Neural crest cell (in vitro differentiated cells): Measurements from ENCODE around the gene TDRD12. TPM values are rescaled to one million over a fixed set of nuclear protein-coding genes. Genes with fewer than 3 reads are reported as not detected.
"Not testable (repeated sequence)": the region's sequence is repeated elsewhere in the genome, so short reads cannot be mapped to it uniquely, and the experiment has no call there.

Source experiments
- DNase-seq: peaks from one replicate; pipeline ENCODE4 v3.0.0; 2021; ENCODE audit warnings: low read depth, mixed read lengths, low spot score
- H3K27ac Mint-ChIP-seq: one replicate; pipeline ENCODE4 v1.8.0; 2021; ENCODE audit warnings: mild to moderate bottlenecking, mixed read lengths; ENCODE audit not compliant: unreplicated experiment
- H3K27me3 Mint-ChIP-seq: 2 replicates; pipeline ENCODE4 v1.8.0; 2021; ENCODE audit warnings: low read depth, mild to moderate bottlenecking, mixed read lengths
- H3K36me3 Mint-ChIP-seq: 2 replicates; pipeline ENCODE4 v1.8.0; 2021; ENCODE audit warnings: low read depth, mild to moderate bottlenecking, mixed read lengths
- H3K4me1 Mint-ChIP-seq: 2 replicates; pipeline ENCODE4 v1.8.0; 2021; ENCODE audit warnings: mixed read lengths
- H3K4me3 Mint-ChIP-seq: one replicate; pipeline ENCODE4 v1.8.0; 2021; ENCODE audit warnings: mild to moderate bottlenecking, mixed read lengths
- H3K9me3 Mint-ChIP-seq: 2 replicates; pipeline ENCODE4 v1.8.0; 2021; ENCODE audit warnings: mixed read lengths
- CTCF ChIP-seq: fragments of 200-600 bp; sonication (generic); conservative IDR thresholded peaks from 2 replicates; pipeline ENCODE4 v1.5.0; 2021; ENCODE audit warnings: antibody characterized with exemption, mild to moderate bottlenecking
- total RNA-seq: library from RNA; stranded (reverse); gene quantifications from 2 replicates; pipeline ENCODE4 v1.2.1, GENCODE V29; 2021

The TDRD12 gene
- total RNA-seq, 1 donor from 2014 or later = 0.21 TPM

GRCh38 chr19:32771596-32771995 is 52.0 kb downstream of the TDRD12 start:
- DNase-seq = no peak
- no peak overlapping the region for H3K4me3 Mint-ChIP-seq
- no peaks in the 10 kb centered on the region for H3K4me1 Mint-ChIP-seq
- H3K9me3 Mint-ChIP-seq = no peaks in the 10 kb centered on the region
- no peaks in the 10 kb centered on the region for H3K27me3 Mint-ChIP-seq
- no peaks in the 10 kb centered on the region for H3K36me3 Mint-ChIP-seq
- no peak for TF ChIP-seq CTCF
- no peak overlapping the region for H3K27ac Mint-ChIP-seq

DNA sequence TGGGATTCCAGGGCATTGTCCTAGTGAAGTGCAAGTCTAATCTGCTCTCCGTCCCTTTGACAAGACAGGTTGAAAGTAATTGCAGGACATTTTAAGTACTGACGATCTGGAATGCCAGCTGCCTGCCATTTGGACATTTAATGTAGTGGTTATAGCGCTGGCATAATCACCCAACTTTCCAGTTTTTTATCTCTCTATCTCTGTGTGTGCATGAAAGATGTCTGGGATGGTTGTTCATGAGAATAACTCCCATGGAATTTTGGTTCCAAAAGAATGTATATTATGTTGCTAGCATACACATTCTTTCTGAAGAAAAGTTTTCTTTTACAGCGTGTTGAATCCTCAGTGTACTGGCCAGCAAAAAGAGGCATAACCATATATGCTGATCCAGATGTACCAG is 53.6 kb downstream of the TDRD12 start:
- Mint-ChIP-seq H3K27me3 (no peaks in the 10 kb centered on the region), H3K9me3 (no peaks in the 10 kb centered on the region), H3K4me1 (no peaks in the 10 kb centered on the region), H3K4me3 (no peak overlapping the region), H3K36me3 (no peaks in the 10 kb centered on the region), H3K27ac (no peak overlapping the region)
- no peak for TF ChIP-seq CTCF
- no peak for DNase-seq

DNA sequence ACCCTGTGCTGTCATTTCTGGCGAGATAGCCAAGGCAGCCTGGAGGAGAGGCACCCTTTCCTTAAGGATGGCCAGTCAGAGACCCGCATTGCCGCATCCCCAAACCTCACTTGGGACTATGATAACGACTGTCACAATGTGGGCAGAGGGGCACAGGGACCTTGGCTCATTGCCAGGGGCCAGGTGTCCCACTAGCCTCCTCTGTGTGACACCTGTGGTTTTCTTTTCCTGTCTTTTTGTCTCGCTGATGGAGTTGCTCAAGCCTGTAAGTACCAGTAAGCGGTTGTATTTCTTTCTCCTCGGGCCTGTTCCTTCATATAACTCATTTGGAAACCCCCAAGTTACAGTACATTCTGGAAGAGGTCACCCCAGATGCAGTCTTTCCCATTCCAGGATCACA is 59.5 kb downstream of the TDRD12 start:
- H3K27ac Mint-ChIP-seq = no peak overlapping the region
- no peaks in the 10 kb centered on the region for H3K4me1 Mint-ChIP-seq
- peaks cover 2% of the 10 kb centered on the region for H3K27me3 Mint-ChIP-seq
- H3K4me3 Mint-ChIP-seq = no peak overlapping the region
- H3K9me3 Mint-ChIP-seq = peaks cover 11% of the 10 kb centered on the region
- H3K36me3 Mint-ChIP-seq = peaks cover 6% of the 10 kb centered on the region
- DNase-seq = no peak
- TF ChIP-seq CTCF = no peak

DNA sequence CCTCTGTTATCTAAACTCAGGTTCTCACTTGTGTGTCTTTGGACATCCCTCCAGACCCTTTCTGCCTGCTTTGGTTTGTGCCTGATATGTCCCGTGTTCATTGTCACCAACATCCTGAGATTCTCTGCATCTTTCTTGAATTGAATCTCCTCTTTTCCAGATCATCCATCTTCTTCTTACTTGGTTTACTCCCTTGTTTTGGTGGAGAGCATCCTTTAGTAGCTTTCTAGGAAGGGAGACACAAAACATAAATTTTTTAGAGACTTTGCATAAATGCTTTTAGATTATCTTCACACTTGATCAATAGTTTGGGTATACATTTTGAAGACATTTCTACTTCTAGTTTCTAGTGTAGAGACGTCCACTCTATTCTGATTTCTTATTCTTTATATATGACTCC is 61.7 kb downstream of the TDRD12 start:
- Mint-ChIP-seq H3K4me1 (no peaks in the 10 kb centered on the region), H3K36me3 (peaks cover 6% of the 10 kb centered on the region), H3K4me3 (no peak overlapping the region), H3K9me3 (peaks cover 11% of the 10 kb centered on the region), H3K27ac (no peak overlapping the region), H3K27me3 (peaks cover 6% of the 10 kb centered on the region)
- DNase-seq = no peak
- TF ChIP-seq CTCF = no peak

- H3K36me3 Mint-ChIP-seq, DNase-seq, H3K27me3 Mint-ChIP-seq, H3K27ac Mint-ChIP-seq, H3K4me3 Mint-ChIP-seq, H3K4me1 Mint-ChIP-seq: not testable (repeated sequence)
- H3K9me3 Mint-ChIP-seq = peaks cover 11% of the 10 kb centered on the region
These were observed 62.5 kb downstream of the TDRD12 start for GRCh38 chr19:32782089-32782488.

DNA sequence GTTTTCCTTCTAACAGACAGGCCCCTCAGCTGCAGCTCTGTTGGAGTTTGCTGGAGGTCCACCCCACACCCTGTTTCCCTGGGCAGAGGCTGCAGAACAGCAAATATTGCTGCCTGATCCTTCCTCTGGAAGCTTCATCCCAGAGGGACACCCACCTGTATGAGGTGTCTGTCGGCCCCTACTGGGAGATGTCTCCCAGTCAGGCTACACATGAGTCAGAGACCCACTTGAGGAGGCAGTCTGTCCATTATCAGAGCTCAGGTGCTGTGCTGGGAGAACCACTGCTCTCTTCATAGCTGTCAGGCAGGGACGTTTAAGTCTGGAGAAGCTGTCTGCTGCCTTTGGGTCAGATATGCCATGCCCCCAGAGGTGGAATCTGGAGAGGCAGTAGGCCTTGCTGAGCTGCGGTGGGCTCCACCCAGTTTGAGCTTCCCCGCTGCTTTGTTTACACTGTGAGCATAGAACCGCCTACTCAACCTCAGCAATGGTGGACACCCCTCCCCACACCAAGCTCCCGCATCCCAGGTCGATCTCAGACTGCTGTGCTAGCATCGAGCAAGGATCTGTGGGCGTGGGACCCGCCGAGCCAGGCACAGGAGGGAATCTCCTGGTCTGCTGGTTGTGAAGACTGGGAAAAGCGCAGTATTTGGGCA is 67.7 kb downstream of the TDRD12 start:
- peak overlapping the region; percentile 30 for H3K27ac Mint-ChIP-seq
- H3K4me3 Mint-ChIP-seq, H3K27me3 Mint-ChIP-seq, H3K4me1 Mint-ChIP-seq, DNase-seq, H3K9me3 Mint-ChIP-seq, H3K36me3 Mint-ChIP-seq: not testable (repeated sequence)
- TF ChIP-seq CTCF = peak; percentile 13

DNA sequence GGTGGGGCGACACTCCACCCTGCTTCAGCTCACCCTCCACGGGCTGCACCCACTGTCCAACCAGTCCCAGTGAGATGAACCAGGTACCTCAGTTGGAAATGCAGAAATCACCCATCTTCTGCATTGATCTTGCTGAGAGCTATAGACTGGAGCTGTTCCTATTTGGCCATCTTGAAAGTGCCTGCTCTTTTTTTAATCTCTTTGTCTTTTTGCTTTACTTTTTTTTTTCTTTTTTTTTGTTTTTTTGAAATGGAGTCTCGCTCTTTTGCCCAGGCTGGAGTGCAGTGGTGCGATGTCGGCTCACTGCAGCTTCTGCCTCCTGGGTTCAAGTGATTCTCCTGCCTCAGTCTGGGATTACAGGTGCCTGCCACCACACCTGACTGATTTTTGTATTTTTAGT is 68.3 kb downstream of the TDRD12 start:
- H3K4me3 Mint-ChIP-seq, H3K4me1 Mint-ChIP-seq, H3K27ac Mint-ChIP-seq: not testable (repeated sequence)

More for the DNA sequence above, 68.3 kb downstream of the TDRD12 start:
- DNase-seq, H3K36me3 Mint-ChIP-seq, H3K9me3 Mint-ChIP-seq, H3K27me3 Mint-ChIP-seq: not testable (repeated sequence)
